H1 (cell line): Measurements from ENCODE around the gene TBX4. TPM values are rescaled to one million over a fixed set of nuclear protein-coding genes. Genes with fewer than 3 reads are reported as not detected.

Experiments
- CTCF ChIA-PET: fragments of 300-600 bp; sonication (Branson Sonifier 250); formaldehyde crosslinking; loops from one replicate; lab custom pipeline; 2021; ENCODE audit not compliant: partially characterized antibody; lab: Charles Lee
- POLR2A ChIA-PET: fragments of 300-600 bp; sonication (Branson Sonifier 250); formaldehyde crosslinking; loops from one replicate; lab custom pipeline; 2021; ENCODE audit warnings: inconsistent platforms; ENCODE audit not compliant: partially characterized antibody; lab: Charles Lee
- DNase-seq, 2 experiments: peaks; one replicate each; pipeline versions ENCODE4 v3.0.0 to v3.0.0-alpha.2; 2010 to 2022; ENCODE audit warnings: low spot score in 2 of 2, low read depth in 1 of 2, mixed read lengths in 1 of 2
- FAIRE-seq: peaks from 2 replicates; lab custom pipeline; 2011; peaks lifted over from hg19 to GRCh38; lab: Jason Lieb, UNC
- H2AFZ ChIP-seq: 2 replicates; pipeline ENCODE4 v1.8.1; 2012; ENCODE audit warnings: low read length, inconsistent platforms
- H2AK5ac ChIP-seq: 2 replicates; pipeline ENCODE4 v1.6.1; 2013; ENCODE audit warnings: low read depth, low read length
- H2BK120ac ChIP-seq: replicated peaks from 2 replicates; pipeline ENCODE3; 2013; ENCODE audit warnings: low read depth, low read length, inconsistent platforms
- H2BK12ac ChIP-seq: 2 replicates; pipeline ENCODE4 v1.6.1; 2013; ENCODE audit warnings: low read depth, low read length
- H2BK15ac ChIP-seq: 2 replicates; pipeline ENCODE4 v1.6.1; 2013; ENCODE audit warnings: low read length
- H2BK20ac ChIP-seq: 2 replicates; pipeline ENCODE4 v1.6.1; 2013; ENCODE audit warnings: low read length
- H2BK5ac ChIP-seq: 2 replicates; pipeline ENCODE4 v1.6.1; 2013; ENCODE audit warnings: low read depth, low read length
- H3K14ac ChIP-seq: 2 replicates; pipeline ENCODE4 v1.6.1; 2013; ENCODE audit warnings: inconsistent platforms; ENCODE audit not compliant: insufficient read length
- H3K18ac ChIP-seq: 2 replicates; pipeline ENCODE4 v1.6.1; 2013; ENCODE audit warnings: low read length; ENCODE audit errors: extremely low read depth
- H3K23ac ChIP-seq: 2 replicates; pipeline ENCODE4 v1.6.1; 2013; ENCODE audit warnings: inconsistent platforms; ENCODE audit not compliant: insufficient read length
- H3K23me2 ChIP-seq: 2 replicates; pipeline ENCODE4 v1.6.1; 2013; ENCODE audit warnings: low read depth, low read length
- H3K27ac ChIP-seq: 2 replicates; pipeline ENCODE4 v1.6.1; 2011; ENCODE audit warnings: low read depth, low read length, inconsistent platforms
- H3K27me3 ChIP-seq, 4 experiments: replicated peaks in 1 of 4; 1 replicate in 1 of 4; 2 replicates in 3 of 4; pipeline versions ENCODE4 v1.6.1 to v1.8.1; 2011 to 2013; ENCODE audit warnings: low read length in 3 of 4, mild to moderate bottlenecking in 3 of 4, inconsistent platforms in 2 of 4, mixed read lengths in 2 of 4, moderate library complexity in 1 of 4; ENCODE audit not compliant: control insufficient read depth in 3 of 4, insufficient read depth in 3 of 4; ENCODE audit errors: extremely low read depth in 1 of 4
- H3K36me3 ChIP-seq, 4 experiments: 2 replicates each; pipeline versions ENCODE4 v1.6.1 to v1.8.1; 2011 to 2013; ENCODE audit warnings: mild to moderate bottlenecking in 4 of 4, low read length in 3 of 4, moderate library complexity in 2 of 4, control low read depth in 1 of 4, inconsistent platforms in 1 of 4; ENCODE audit not compliant: insufficient read depth in 4 of 4, control insufficient read depth in 2 of 4
- H3K4ac ChIP-seq: replicated peaks from 2 replicates; pipeline ENCODE3; 2013; ENCODE audit warnings: low read length, low read depth, mixed read lengths, inconsistent platforms; ENCODE audit not compliant: insufficient read length
- H3K4me1 ChIP-seq, 4 experiments: replicated peaks in 1 of 4; 1 replicate in 1 of 4; 2 replicates in 3 of 4; pipeline versions ENCODE4 v1.6.1 to v1.8.1; 2011 to 2013; ENCODE audit warnings: low read length in 3 of 4, inconsistent platforms in 2 of 4, mixed read lengths in 1 of 4; ENCODE audit not compliant: insufficient read depth in 4 of 4, control insufficient read depth in 3 of 4
- H3K4me2 ChIP-seq, 2 experiments: 2 replicates each; pipeline versions ENCODE4 v1.6.1 to v1.8.1; 2011 to 2013; ENCODE audit warnings: low read depth in 2 of 2, low read length in 2 of 2, control low read depth in 1 of 2, inconsistent platforms in 1 of 2, mild to moderate bottlenecking in 1 of 2; ENCODE audit not compliant: insufficient read depth in 1 of 2
- H3K4me3 ChIP-seq, 4 experiments: fragments of 200-600, 300-600 bp in 1 of 4; sonication (generic), shearing (Covaris generic), sonication (Bioruptor Twin) in 1 of 4; 2 replicates each; pipeline versions ENCODE4 v1.5.1 to v1.8.1; 2011 to 2016; ENCODE audit warnings: low read length in 4 of 4, low read depth in 3 of 4, control low read depth in 2 of 4, inconsistent platforms in 2 of 4, mild to moderate bottlenecking in 2 of 4, mixed read lengths in 1 of 4, moderate library complexity in 1 of 4; ENCODE audit not compliant: insufficient read depth in 2 of 4; ENCODE audit errors: extremely low read depth in 1 of 4
- H3K56ac ChIP-seq: replicated peaks from 2 replicates; pipeline ENCODE3; 2013; ENCODE audit warnings: low read depth, mild to moderate bottlenecking, mixed read lengths, low read length, inconsistent platforms; ENCODE audit not compliant: insufficient read length
- H3K79me1 ChIP-seq: 2 replicates; pipeline ENCODE4 v1.6.1; 2013; ENCODE audit warnings: low read depth, low read length, control low read depth
- H3K79me2 ChIP-seq, 2 experiments: 2 replicates each; pipeline versions ENCODE4 v1.6.1 to v1.8.1; 2012 to 2013; ENCODE audit warnings: low read length in 2 of 2, mild to moderate bottlenecking in 2 of 2, inconsistent platforms in 1 of 2; ENCODE audit not compliant: insufficient read depth in 2 of 2, control insufficient read depth in 1 of 2
- H3K9ac ChIP-seq, 4 experiments: replicated peaks in 1 of 4; 1 replicate in 1 of 4; 2 replicates in 3 of 4; pipeline versions ENCODE4 v1.6.1 to v1.8.1; 2011 to 2013; ENCODE audit warnings: low read depth in 3 of 4, low read length in 3 of 4, control low read depth in 2 of 4, mild to moderate bottlenecking in 2 of 4, moderate library complexity in 2 of 4, inconsistent platforms in 1 of 4; ENCODE audit errors: extremely low read depth in 1 of 4
- H3K9me3 ChIP-seq, 2 experiments: 2 replicates each; pipeline versions ENCODE4 v1.6.1 to v1.8.1; 2012 to 2013; ENCODE audit warnings: mild to moderate bottlenecking in 2 of 2, moderate library complexity in 2 of 2, control low read depth in 1 of 2, inconsistent platforms in 1 of 2, low read depth in 1 of 2, low read length in 1 of 2, mixed read lengths in 1 of 2; ENCODE audit not compliant: insufficient read depth in 2 of 2
- H4K20me1 ChIP-seq, 2 experiments: replicated peaks in 1 of 2; 2 replicates each; pipeline versions ENCODE3 to v1.8.1; 2011 to 2013; ENCODE audit warnings: inconsistent platforms in 2 of 2, low read length in 2 of 2, mild to moderate bottlenecking in 1 of 2; ENCODE audit not compliant: insufficient read depth in 2 of 2, control insufficient read depth in 1 of 2
- H4K5ac ChIP-seq: 2 replicates; pipeline ENCODE4 v1.6.1; 2013; ENCODE audit warnings: low read length, low read depth, mixed read lengths, inconsistent platforms; ENCODE audit not compliant: insufficient read length
- H4K8ac ChIP-seq: 2 replicates; pipeline ENCODE4 v1.8.0; 2013; ENCODE audit warnings: mild to moderate bottlenecking, moderate library complexity, low read length, inconsistent platforms; ENCODE audit not compliant: insufficient read depth; ENCODE audit errors: extremely low read depth
- H4K91ac ChIP-seq: replicated peaks from 2 replicates; pipeline ENCODE3; 2013; ENCODE audit warnings: low read length, mixed read lengths, inconsistent platforms; ENCODE audit not compliant: insufficient read length
- BCL11A ChIP-seq, 2 experiments: IDR thresholded peaks; one replicate each; pipeline ENCODE4 v1.6.1; 2011; ENCODE audit warnings: low read depth in 2 of 2, low read length in 2 of 2, mild to moderate bottlenecking in 2 of 2
- CHD1 ChIP-seq: IDR thresholded peaks from 2 replicates; pipeline ENCODE4 v1.6.1; 2012; ENCODE audit warnings: low read depth, low read length, improper control_type of control experiment
- EGR1 ChIP-seq: IDR thresholded peaks from 2 replicates; pipeline ENCODE4 v1.6.1; 2011; ENCODE audit warnings: low read depth, low read length, borderline replicate concordance
- EZH2 ChIP-seq: fragments of 200-600 bp; sonication (generic); IDR thresholded peaks from 2 replicates; pipeline ENCODE4 v1.7.1; 2012; ENCODE audit warnings: low read depth, mild to moderate bottlenecking, moderate library complexity, low read length, inconsistent platforms; ENCODE audit not compliant: severe bottlenecking
- NRF1 ChIP-seq: IDR thresholded peaks from 2 replicates; pipeline ENCODE4 v1.6.1; 2011; ENCODE audit warnings: mild to moderate bottlenecking, low read depth, low read length, improper control_type of control experiment
- RXRA ChIP-seq: IDR thresholded peaks from 2 replicates; pipeline ENCODE4 v1.6.1; 2011; ENCODE audit warnings: low read depth, mild to moderate bottlenecking, low read length, moderate library complexity; ENCODE audit not compliant: insufficient read depth
- SAP30 ChIP-seq: fragments of 300-600 bp; sonication (generic); IDR thresholded peaks from 2 replicates; pipeline ENCODE4 v1.7.1; 2012; ENCODE audit warnings: low read length, moderate library complexity, mild to moderate bottlenecking, inconsistent platforms; ENCODE audit not compliant: insufficient read depth, insufficient replicate concordance
- SIRT6 ChIP-seq: IDR thresholded peaks from one replicate; pipeline ENCODE4 v1.7.1; 2012; ENCODE audit warnings: low read length, inconsistent platforms
- SUZ12 ChIP-seq: fragments of 200-600 bp; sonication (generic); IDR thresholded peaks from 2 replicates; pipeline ENCODE4 v1.6.1; 2012; ENCODE audit warnings: mild to moderate bottlenecking, inconsistent platforms, low read length, moderate library complexity, mixed read lengths
- ZNF274 ChIP-seq: IDR thresholded peaks from 2 replicates; pipeline ENCODE4 v1.7.0; 2012; ENCODE audit warnings: low read length, borderline replicate concordance; ENCODE audit errors: extremely low read depth
- WGBS, 2 experiments: shearing (Covaris generic) in 1 of 2; methylation state at CpG; one replicate each; pipeline versions ENCODE4 v1.1.6 to v1.1.7; 2013 to 2015; ENCODE audit warnings: low lambda C conversion rate in 2 of 2, mixed read lengths in 2 of 2, inconsistent platforms in 1 of 2, low coverage in 1 of 2, missing lambda C conversion rate in 1 of 2; ENCODE audit not compliant: insufficient replicate concordance in 2 of 2, insufficient coverage in 1 of 2, insufficient read length in 1 of 2; ENCODE audit errors: extremely low coverage in 1 of 2, missing lambda C conversion rate in 1 of 2; 5-methylcytosine and 5-hydroxymethylcytosine counted together
- polyA plus RNA-seq, 7 experiments: library from polyadenylated mRNA; depleted of rRNA in 3 of 7; stranded (reverse) in 5 of 7; unstranded in 2 of 7; fragments of >200 nt in 5 of 7; fragments of 200-250 nt in 2 of 7; gene quantifications; 1 replicate in 5 of 7; 2 replicates in 1 of 7; 4 replicates in 1 of 7; pipeline versions ENCODE4 v1.2.1 to v1.2.3, GENCODE V29; 2011 to 2013; ENCODE audit warnings: missing spikeins in 2 of 7, mixed read lengths in 2 of 7
- total RNA-seq: library from RNA; stranded (reverse); fragmentation: NEBNext Ultra II Directional; extraction: Animal tissue kit (Norgen Biotek cat#: 25700); gene quantifications from 2 replicates; pipeline ENCODE4 v1.2.1, GENCODE V29; 2021

TBX4 gene
- total and polyA plus RNA-seq, 2 of the 8 experiments (the other 6 are each of a cell fraction or from before 2014, with no cell fraction given), result 0.02 TPM; not detected in 1

GRCh38 chr17:61487161-61487988 is 35.2 kb downstream of the TBX4 start:
- Histone ChIP-seq H3K56ac (no peak overlapping the region), H3K4ac (no peak overlapping the region), H3K14ac (no peak overlapping the region), H3K4me3 (no peak overlapping the region; a peak in 1 of 8 replicates), H2BK20ac (no peak overlapping the region), H3K9me3 (no peaks in the 10 kb centered on the region), H4K91ac (no peak overlapping the region), H2BK12ac (no peak overlapping the region), H3K79me1 (no peaks in the 10 kb centered on the region), H2BK15ac (no peak overlapping the region), H3K27me3 (no peaks in the 10 kb centered on the region), H3K27ac (no peak overlapping the region), H3K79me2 (no peaks in the 10 kb centered on the region), H4K5ac (no peak overlapping the region), H3K36me3 (no peaks in the 10 kb centered on the region), H2BK5ac (no peak overlapping the region), H3K9ac (no peak overlapping the region), H3K23me2 (no peaks in the 10 kb centered on the region), H2AK5ac (no peak overlapping the region), H3K4me1 (peaks cover 3 to 5% (median 4%) of the 10 kb centered on the region in 4 experiments; a peak in 5 of 7 replicates), H2AFZ (no peak overlapping the region), H4K8ac (no peak overlapping the region), H2BK120ac (no peak overlapping the region), H4K20me1 (no peaks in the 10 kb centered on the region), H3K23ac (no peak overlapping the region), H3K4me2 (no peak overlapping the region), H3K18ac (no peak overlapping the region)
- 82% methylated on average over 22 of the region's 28 CpGs; no CpG with 5 or more reads in 1 of the 2 experiments for WGBS, 2 experiments
- CTCF ChIA-PET, result interaction anchor here (1.1 to 12.2 kb wide), 3 partner anchors 9 to 69 kb away, joined by 4 to 171 read pairs (median 9); no protein-coding TSS in a partner anchor
- no peak for TF ChIP-seq SAP30
- no peak for TF ChIP-seq BCL11A (IDR thresholded peaks at IDR 0.05; ENCODE audit: low read depth in 2 of 2, low read length in 2 of 2)
- TF ChIP-seq SUZ12, result no peak
- TF ChIP-seq EZH2, result no peak
- no peak for TF ChIP-seq NRF1
- TF ChIP-seq EGR1, result no peak
- TF ChIP-seq CHD1, result no peak
- TF ChIP-seq ZNF274, result no peak
- no peak for TF ChIP-seq RXRA
- no peak for TF ChIP-seq SIRT6
- DNase-seq (no peak), FAIRE-seq (no peak)
- POLR2A ChIA-PET, result no interaction called here
